Tracheal epithelial cell (primary cell): Measurements from ENCODE around the gene UBE2O. TPM values are rescaled to one million over a fixed set of nuclear protein-coding genes. Genes with fewer than 3 reads are reported as not detected.

Experiments
- total RNA-seq: library from RNA; depleted of rRNA; stranded (reverse); fragments of >200 nt; gene quantifications from 2 replicates; pipeline ENCODE4 v1.2.1, GENCODE V29; 2014

The UBE2O gene
- total RNA-seq = 14.1 and 17.1 TPM in 2 replicates

GRCh38 chr17:76452660-76453430, at the start of gene UBE2O:
UBE2O (minus strand) TSS chr17:76453152; CDS start chr17:76453141, 11 bp downstream.

GRCh38 chr17:76501018-76501826, 48.3 kb upstream of the UBE2O start, which contains the start of gene RHBDF2:
RHBDF2 (minus strand) TSS chr17:76501423; CDS start chr17:76481524, 19,899 bp downstream.

DNA sequence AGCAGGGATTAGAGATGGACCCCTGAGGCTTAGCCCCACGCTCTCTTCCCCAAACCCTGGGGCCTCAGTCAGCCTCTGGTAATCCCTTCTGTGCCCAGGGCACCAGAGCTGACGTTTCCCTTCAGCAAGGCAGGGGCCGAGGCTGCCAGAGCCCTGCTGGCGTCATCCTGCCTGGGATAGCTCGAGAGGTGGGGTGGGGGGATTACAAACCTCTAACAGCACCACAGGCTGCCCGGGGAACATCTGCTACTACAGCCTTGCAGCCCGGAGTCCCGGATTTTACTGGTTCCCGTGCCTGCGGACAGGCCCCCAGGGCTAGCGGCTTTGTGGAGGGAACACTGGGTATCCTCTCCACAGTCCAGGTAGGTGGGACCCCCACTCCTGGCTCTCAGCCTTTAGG, 14.4 kb upstream of the UBE2O start, which contains the start of gene AANAT:
Gene AANAT (plus strand): TSS at position 238 of the 400 bp plus-strand sequence. CDS start 1,144 bp downstream, outside the sequence.

DNA sequence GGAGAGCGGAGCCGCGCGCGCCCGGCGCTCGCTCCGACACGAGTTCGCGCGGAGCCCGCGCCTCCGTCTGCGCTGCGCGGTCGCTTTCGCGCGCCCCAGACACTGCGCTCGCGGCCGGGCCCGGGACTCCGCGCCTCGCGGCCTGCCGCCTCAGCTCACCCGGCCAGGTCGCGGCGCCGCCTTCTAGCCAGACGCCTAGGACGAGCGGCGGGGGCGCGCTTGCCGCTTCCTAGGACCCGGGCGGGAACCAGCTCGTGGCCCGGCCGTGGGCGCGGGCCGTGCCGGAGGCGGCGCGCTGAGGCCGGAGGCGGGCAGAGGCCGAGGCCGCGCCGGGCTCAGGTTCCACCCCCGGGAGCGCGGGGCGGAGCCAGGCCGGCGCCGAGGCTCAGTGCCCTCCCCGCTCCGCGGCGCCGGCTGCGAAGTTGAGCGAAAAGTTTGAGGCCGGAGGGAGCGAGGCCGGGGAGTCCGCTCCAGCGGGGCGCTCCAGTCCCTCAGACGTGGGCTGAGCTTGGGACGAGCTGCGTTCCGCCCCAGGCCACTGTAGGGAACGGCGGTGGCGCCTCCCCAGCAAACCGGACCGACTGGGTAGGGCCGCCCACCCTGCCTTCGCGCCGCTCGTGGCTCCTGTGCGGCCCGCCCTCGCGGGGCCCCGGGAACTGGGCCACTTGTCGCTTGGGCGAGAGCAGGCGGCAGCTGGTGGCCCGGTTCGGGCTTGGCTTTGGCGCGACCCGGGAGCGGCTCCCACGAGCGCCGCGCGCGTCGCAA, 68.5 kb downstream of the UBE2O start, which contains the start of gene SPHK1:
Gene SPHK1 (plus strand): TSS at position 388 of the 765 bp plus-strand sequence. CDS start 1,036 bp downstream, outside the sequence.

DNA sequence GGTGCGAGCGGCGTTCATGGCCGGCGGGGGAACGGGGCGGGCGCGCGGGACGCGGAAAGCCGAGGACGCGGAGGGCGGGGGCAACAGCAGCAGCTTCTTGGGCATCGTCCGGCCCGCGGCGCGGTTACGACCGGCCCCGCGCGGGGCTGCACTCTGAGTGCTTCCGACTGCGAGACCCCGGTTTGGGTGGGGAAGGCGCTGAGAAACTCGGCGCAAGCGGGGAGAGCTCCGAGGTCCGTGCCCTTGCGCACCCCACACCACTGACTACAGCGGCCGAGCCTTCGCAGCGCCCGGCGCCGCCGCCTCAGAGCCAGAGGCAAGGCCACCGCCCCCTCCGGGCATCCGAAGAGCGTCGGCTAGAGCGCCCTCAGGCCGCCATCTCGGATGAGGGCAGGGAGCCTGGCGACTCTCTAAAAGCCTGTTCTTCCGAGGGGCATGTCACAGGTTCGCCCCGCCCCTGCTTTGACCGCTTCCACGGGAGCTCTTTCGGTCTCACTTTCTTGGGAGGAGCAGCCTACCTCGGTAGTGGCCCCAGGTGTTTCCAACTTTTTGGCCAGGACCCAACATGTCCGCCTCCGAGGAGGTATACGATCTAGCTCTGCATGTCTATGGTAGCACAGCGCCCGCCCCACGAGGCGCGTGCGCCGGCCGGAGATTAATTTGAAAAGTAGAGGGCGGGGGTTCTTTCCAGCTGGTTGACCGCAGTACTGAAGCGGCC, 99.2 kb downstream of the UBE2O start, which contains the start of gene PRPSAP1:
Gene PRPSAP1 (minus strand): TSS at position 318 of the 718 bp plus-strand sequence. CDS start 213 bp downstream, at position 105.

Other genes with a start within 250 kb of the UBE2O start
- under 0.01 TPM in 1 of 2 replicates, not detected in the other for gene RNF157, start 212.7 kb downstream of the UBE2O start, total RNA-seq
- gene UBALD2, start 187.8 kb downstream of the UBE2O start, total RNA-seq = 4.7 and 5.3 TPM in 2 replicates
- gene QRICH2, start 144.9 kb downstream of the UBE2O start, total RNA-seq = 1.3 and 4.1 TPM in 2 replicates
- gene PRPSAP1, start 99.2 kb downstream of the UBE2O start, total RNA-seq = 29.2 and 47.7 TPM in 2 replicates
- gene SPHK1, start 68.5 kb downstream of the UBE2O start, total RNA-seq = 55.6 and 304 TPM in 2 replicates
- gene AANAT, start 14.5 kb upstream of the UBE2O start, total RNA-seq = not detected in 2 replicates
- gene RHBDF2, start 48.3 kb upstream of the UBE2O start, total RNA-seq = 21.1 and 49.9 TPM in 2 replicates
- gene CYGB, start 84.6 kb upstream of the UBE2O start, total RNA-seq = 1.5 and 21.0 TPM in 2 replicates
- gene PRCD, start 86.9 kb upstream of the UBE2O start, total RNA-seq = 0.21 and 3.1 TPM in 2 replicates
- gene ST6GALNAC2, start 132.7 kb upstream of the UBE2O start, total RNA-seq = 123 and 124 TPM in 2 replicates
- 0.96 and 4.5 TPM in 2 replicates for gene ST6GALNAC1, start 190.6 kb upstream of the UBE2O start, total RNA-seq